ENCODE data around the gene PCDHGB4.

DNA sequence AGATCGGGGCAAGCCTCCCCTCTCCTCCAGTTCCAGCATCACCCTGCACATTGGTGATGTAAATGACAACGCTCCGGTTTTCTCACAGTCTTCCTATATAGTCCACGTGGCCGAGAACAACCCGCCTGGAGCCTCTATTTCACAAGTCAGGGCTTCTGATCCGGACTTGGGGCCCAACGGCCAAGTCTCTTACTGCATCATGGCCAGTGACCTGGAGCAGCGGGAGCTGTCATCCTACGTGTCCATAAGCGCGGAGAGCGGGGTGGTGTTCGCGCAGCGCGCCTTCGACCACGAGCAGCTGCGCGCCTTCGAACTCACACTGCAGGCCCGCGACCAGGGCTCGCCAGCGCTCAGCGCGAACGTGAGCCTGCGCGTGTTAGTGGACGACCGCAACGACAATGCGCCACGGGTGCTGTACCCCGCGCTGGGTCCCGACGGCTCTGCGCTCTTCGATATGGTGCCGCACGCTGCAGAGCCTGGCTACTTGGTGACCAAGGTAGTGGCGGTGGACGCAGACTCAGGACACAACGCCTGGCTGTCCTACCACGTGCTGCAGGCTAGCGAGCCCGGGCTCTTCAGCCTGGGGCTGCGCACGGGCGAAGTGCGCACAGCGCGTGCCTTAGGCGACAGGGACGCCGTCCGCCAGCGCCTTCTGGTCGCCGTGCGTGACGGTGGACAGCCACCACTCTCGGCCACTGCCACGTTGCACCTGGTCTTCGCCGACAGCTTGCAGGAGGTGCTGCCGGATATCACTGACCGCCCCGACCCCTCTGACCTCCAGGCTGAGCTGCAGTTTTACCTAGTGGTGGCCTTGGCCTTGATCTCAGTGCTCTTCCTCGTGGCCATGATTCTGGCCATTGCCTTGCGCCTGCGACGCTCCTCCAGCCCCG lies 1.9 kb downstream of the PCDHGB4 start:
- TF ChIP-seq ZNF70 (CRISPR knock-in tag; IDR thresholded peaks at IDR 0.05): no peak
- TF ChIP-seq ZNF8 (CRISPR knock-in tag; IDR thresholded peaks at IDR 0.05): no peak
- TF ChIP-seq, protein P1, sequence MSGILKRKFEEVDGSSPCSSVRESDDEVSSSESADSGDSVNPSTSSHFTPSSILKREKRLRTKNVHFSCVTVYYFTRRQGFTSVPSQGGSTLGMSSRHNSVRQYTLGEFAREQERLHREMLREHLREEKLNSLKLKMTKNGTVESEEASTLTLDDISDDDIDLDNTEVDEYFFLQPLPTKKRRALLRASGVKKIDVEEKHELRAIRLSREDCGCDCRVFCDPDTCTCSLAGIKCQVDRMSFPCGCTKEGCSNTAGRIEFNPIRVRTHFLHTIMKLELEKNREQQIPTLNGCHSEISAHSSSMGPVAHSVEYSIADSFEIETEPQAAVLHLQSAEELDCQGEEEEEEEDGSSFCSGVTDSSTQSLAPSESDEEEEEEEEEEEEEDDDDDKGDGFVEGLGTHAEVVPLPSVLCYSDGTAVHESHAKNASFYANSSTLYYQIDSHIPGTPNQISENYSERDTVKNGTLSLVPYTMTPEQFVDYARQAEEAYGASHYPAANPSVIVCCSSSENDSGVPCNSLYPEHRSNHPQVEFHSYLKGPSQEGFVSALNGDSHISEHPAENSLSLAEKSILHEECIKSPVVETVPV (CRISPR knock-in tag; IDR thresholded peaks at IDR 0.05): no peak

All from SK-N-SH treated with all-trans-retinoic acid at 6 μM for 48 hours (cell line).